Ectodermal cell (in vitro differentiated cells): ENCODE results near the gene PTH2R.
"Not testable (repeated sequence)": the region's sequence is repeated elsewhere in the genome, so short reads cannot be mapped to it uniquely, and the experiment has no call there.

Experiments used
- H3K27ac ChIP-seq: 2 replicates; pipeline ENCODE4 v1.7.0; 2013; ENCODE audit warnings: mild to moderate bottlenecking, low read depth, low read length; ENCODE audit not compliant: insufficient read depth, poor library complexity, severe bottlenecking
- H3K27me3 ChIP-seq: 2 replicates; pipeline ENCODE4 v1.7.0; 2013; ENCODE audit warnings: mild to moderate bottlenecking, low read length; ENCODE audit not compliant: insufficient read depth, control insufficient read depth, poor library complexity, severe bottlenecking
- H3K36me3 ChIP-seq: one replicate; pipeline ENCODE4 v1.7.0; 2013; ENCODE audit warnings: low read length; ENCODE audit not compliant: control insufficient read depth, insufficient read depth
- H3K4me1 ChIP-seq: one replicate; pipeline ENCODE4 v1.7.0; 2013; ENCODE audit warnings: low read length; ENCODE audit not compliant: control insufficient read depth, insufficient read depth
- H3K4me3 ChIP-seq: 2 replicates; pipeline ENCODE4 v1.7.0; 2013; ENCODE audit warnings: low read depth, low read length, control low read depth; ENCODE audit not compliant: insufficient read depth
- H3K9me3 ChIP-seq: 2 replicates; pipeline ENCODE4 v1.7.0; 2013; ENCODE audit warnings: mild to moderate bottlenecking, low read length, moderate library complexity; ENCODE audit not compliant: control insufficient read depth
- WGBS, 2 experiments: methylation state at CpG; one replicate each; pipeline ENCODE4 v1.1.7; 2013; ENCODE audit warnings: missing lambda C conversion rate in 2 of 2; 5-methylcytosine and 5-hydroxymethylcytosine counted together

The PTH2R gene

GRCh38 chr2:208447447-208447846, 40.9 kb downstream of the PTH2R start:
- not testable (repeated sequence) for H3K4me3 ChIP-seq, H3K36me3 ChIP-seq, H3K4me1 ChIP-seq, H3K27me3 ChIP-seq, H3K27ac ChIP-seq, H3K9me3 ChIP-seq
- 82 to 96% methylated on average over 2 to 3 of the region's 6 CpGs for WGBS, 2 experiments

DNA sequence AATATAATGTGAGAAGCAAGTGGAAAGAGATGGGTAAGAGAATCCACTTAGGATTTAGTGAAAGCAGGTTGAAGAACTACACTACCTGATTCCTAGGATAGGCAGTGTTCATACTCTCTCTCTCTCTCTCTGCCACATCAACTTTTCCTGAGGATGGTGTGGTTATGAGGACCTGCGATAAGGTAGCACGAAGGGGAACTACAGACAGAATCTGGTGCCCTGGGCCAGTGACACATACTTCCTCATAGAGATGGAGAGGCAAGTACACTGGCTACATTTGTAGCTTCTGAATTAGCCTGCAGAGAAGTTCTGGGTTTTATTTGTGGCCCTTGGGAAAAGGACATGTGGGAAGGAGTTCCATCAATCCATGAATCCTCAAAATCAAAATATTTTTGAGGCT, 44.5 kb downstream of the PTH2R start:
- H3K36me3 ChIP-seq: no peaks in the 10 kb centered on the region
- 67 to 70% methylated on average over 2 of the region's 2 CpGs for WGBS, 2 experiments
- no peaks in the 10 kb centered on the region for H3K4me1 ChIP-seq
- H3K27ac ChIP-seq: no peak overlapping the region
- no peak overlapping the region for H3K4me3 ChIP-seq
- no peaks in the 10 kb centered on the region for H3K9me3 ChIP-seq
- no peaks in the 10 kb centered on the region for H3K27me3 ChIP-seq

DNA sequence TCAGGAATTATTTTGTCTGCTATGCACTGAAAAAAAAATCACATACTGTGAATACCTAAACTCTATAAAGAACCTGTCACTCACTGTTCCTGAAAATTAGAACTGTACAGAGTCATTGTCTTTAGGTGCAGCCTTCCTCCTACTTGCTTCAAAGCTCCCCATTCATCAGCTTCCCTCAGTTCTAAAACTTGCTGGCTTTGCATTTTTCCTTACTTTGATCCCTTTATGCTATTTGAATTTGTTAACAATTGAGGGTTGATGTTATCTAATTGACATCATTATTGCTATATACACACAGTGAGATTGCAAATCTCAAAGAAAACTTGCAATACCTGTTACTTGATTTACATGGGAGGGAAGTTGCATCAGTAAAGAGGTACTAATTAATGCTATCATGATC, 48.3 kb downstream of the PTH2R start:
- Histone ChIP-seq H3K27ac (no peak overlapping the region), H3K27me3 (no peaks in the 10 kb centered on the region), H3K36me3 (no peaks in the 10 kb centered on the region), H3K4me3 (no peak overlapping the region), H3K9me3 (no peaks in the 10 kb centered on the region), H3K4me1 (no peaks in the 10 kb centered on the region)

DNA sequence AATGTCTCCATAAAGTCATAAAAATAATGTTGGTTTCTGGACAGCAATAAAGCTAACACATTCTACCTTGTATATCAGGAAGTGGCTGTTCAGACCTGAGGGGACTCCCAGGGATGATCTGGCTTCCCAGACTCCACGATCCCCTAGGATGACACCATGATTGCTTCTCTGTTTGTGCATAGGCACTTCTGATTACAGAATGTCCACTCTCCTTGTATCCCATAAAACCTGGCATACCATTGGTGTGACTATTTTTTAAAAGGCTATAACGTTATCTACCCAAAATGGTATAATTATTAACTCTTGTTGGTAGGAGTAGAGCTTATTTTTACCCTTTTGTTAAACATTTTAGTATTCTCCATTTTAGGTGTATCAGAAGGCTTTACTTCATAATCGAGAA, 57.1 kb downstream of the PTH2R start:
- Histone ChIP-seq H3K36me3 (no peaks in the 10 kb centered on the region), H3K9me3 (no peaks in the 10 kb centered on the region), H3K27me3 (no peaks in the 10 kb centered on the region), H3K4me1 (no peaks in the 10 kb centered on the region), H3K4me3 (no peak overlapping the region), H3K27ac (no peak overlapping the region)
- 93% methylated on average over 1 of the region's 3 CpGs; no CpG with 5 or more reads in 1 of the 2 experiments for WGBS, 2 experiments

DNA sequence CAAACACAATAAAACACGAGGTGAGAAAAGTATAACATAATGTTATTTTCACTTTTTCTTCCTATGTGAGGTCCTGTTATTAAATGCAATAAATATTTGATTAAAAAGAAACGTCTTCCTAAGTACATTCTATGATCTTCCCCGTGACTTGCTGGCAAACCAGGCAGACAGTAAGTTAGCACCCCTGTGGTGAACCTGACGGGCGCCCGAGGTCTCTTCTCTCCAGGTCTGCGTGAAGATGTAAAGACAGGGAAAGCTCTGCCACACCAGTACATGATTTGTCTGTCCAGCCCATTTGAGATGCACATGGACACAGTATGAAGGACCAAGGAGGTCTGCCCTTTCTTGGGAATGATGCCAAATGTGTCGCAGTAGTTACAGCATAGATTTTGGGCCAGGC, 57.6 kb downstream of the PTH2R start:
- Histone ChIP-seq H3K4me3 (no peak overlapping the region), H3K9me3 (no peaks in the 10 kb centered on the region), H3K36me3 (no peaks in the 10 kb centered on the region), H3K27ac (no peak overlapping the region), H3K27me3 (no peaks in the 10 kb centered on the region), H3K4me1 (no peaks in the 10 kb centered on the region)
- 81 to 85% methylated on average over 7 of the region's 8 CpGs for WGBS, 2 experiments

GRCh38 chr2:208466151-208466919, 59.7 kb downstream of the PTH2R start:
- 54 to 58% methylated on average over 5 to 6 of the region's 6 CpGs for WGBS, 2 experiments
- H3K4me1 ChIP-seq: no peaks in the 10 kb centered on the region
- no peak overlapping the region for H3K27ac ChIP-seq
- no peaks in the 10 kb centered on the region for H3K27me3 ChIP-seq
- H3K9me3 ChIP-seq: no peaks in the 10 kb centered on the region
- H3K36me3 ChIP-seq: no peaks in the 10 kb centered on the region
- no peak overlapping the region for H3K4me3 ChIP-seq

GRCh38 chr2:208466920-208467298, 60.3 kb downstream of the PTH2R start:
- H3K4me1 ChIP-seq: no peaks in the 10 kb centered on the region
- WGBS, 2 experiments: 100% methylated on average over 1 of the region's 1 CpG; no CpG with 5 or more reads in 1 of the 2 experiments
- no peaks in the 10 kb centered on the region for H3K9me3 ChIP-seq

DNA sequence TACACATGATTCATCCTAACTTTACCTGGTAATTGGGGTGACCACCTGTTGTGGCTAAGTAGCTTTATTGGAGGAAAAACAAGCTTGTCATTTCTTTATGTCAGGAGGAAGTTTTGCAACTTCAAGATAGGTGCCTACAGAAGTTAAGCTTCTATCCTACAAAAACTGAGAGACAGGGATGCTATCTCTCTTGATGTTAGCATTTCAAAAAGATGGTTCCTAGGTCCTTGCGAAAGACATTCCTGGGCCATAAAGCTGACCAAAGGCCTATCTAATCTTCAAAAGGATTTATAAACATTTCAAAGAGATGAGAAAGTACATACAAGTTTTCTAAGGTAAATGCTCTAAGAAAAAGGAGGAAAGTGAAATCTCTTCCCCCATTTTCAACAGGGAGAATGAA, 61.0 kb downstream of the PTH2R start:
- Histone ChIP-seq H3K9me3 (no peaks in the 10 kb centered on the region), H3K27me3 (no peaks in the 10 kb centered on the region), H3K36me3 (no peaks in the 10 kb centered on the region), H3K4me3 (no peak overlapping the region), H3K27ac (no peak overlapping the region), H3K4me1 (no peaks in the 10 kb centered on the region)
- WGBS, 2 experiments: 71% methylated on average over 1 of the region's 1 CpG

More at GRCh38 chr2:208466920-208467298, 60.3 kb downstream of the PTH2R start:
- Histone ChIP-seq H3K4me3 (no peak overlapping the region), H3K27me3 (no peaks in the 10 kb centered on the region), H3K36me3 (no peaks in the 10 kb centered on the region), H3K27ac (no peak overlapping the region)

- H3K4me1 ChIP-seq: no peaks in the 10 kb centered on the region
- no peaks in the 10 kb centered on the region for H3K36me3 ChIP-seq
- H3K4me3 ChIP-seq: no peak overlapping the region
- no peak overlapping the region for H3K27ac ChIP-seq
- H3K27me3 ChIP-seq: no peaks in the 10 kb centered on the region
- no peaks in the 10 kb centered on the region for H3K9me3 ChIP-seq
These were observed 71.1 kb downstream of the PTH2R start for GRCh38 chr2:208477741-208478140.

DNA sequence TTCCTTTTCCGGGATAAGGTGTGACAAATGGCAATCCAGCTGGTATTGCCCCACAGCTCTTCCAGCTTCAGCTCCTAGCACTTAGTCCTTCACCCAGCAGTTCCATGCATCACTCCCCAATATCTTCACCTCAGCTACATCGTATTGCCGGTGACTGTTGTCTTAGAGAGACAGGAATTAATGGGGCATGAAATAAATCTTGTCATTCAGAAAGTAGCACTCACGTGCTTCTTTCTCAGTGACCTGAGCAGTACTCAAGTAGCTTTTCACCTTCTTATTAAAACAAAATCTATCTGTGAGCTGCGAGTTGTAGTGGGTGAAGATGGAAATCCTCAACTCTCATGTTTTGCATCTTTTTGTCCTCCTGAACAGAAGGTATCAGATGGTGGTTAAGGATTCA, 72.8 kb downstream of the PTH2R start:
- 95 to 96% methylated on average over 4 to 5 of the region's 5 CpGs for WGBS, 2 experiments
- no peak overlapping the region for H3K4me3 ChIP-seq
- no peaks in the 10 kb centered on the region for H3K27me3 ChIP-seq
- no peaks in the 10 kb centered on the region for H3K9me3 ChIP-seq
- H3K36me3 ChIP-seq: no peaks in the 10 kb centered on the region
- H3K27ac ChIP-seq: no peak overlapping the region
- no peaks in the 10 kb centered on the region for H3K4me1 ChIP-seq

- WGBS, 2 experiments: 93 to 100% methylated on average over 1 to 5 of the region's 5 CpGs
- not testable (repeated sequence) for H3K4me3 ChIP-seq, H3K27me3 ChIP-seq, H3K27ac ChIP-seq, H3K4me1 ChIP-seq, H3K36me3 ChIP-seq, H3K9me3 ChIP-seq
These were observed 75.4 kb downstream of the PTH2R start for GRCh38 chr2:208481945-208482344.
